Lung (tissue), 12 donors: ENCODE results near the gene ZNF211. TPM values are rescaled to one million over a fixed set of nuclear protein-coding genes. Genes with fewer than 3 reads are reported as not detected.

Experiments
- ATAC-seq: fragments of 200-7000 bp; cut with Tn5 transposase; one replicate; pipeline ENCODE4 v1.9.1; 2020; ENCODE audit warnings: moderate number of reproducible peaks; ENCODE audit not compliant: insufficient read depth, low FRiP score
- DNase-seq, 3 donors: peaks; one replicate each; pipeline ENCODE4 v3.0.0-alpha.2; 2013 to 2017
- H3K27ac ChIP-seq, 2 donors: one replicate each; pipeline ENCODE4 v1.5.1; 2013; ENCODE audit warnings: mild to moderate bottlenecking in 2 of 2, moderate library complexity in 2 of 2, control low read depth in 1 of 2, inconsistent platforms in 1 of 2, low read depth in 1 of 2, low read length in 1 of 2
- H3K27me3 ChIP-seq, 3 donors: one replicate each; pipeline ENCODE4 v1.5.1; 2013; ENCODE audit warnings: low read length in 2 of 3; ENCODE audit not compliant: control insufficient read depth in 3 of 3, insufficient read depth in 3 of 3
- H3K36me3 ChIP-seq, 4 donors: one replicate each; pipeline ENCODE4 v1.5.1; 2013; ENCODE audit warnings: low read length in 4 of 4, mild to moderate bottlenecking in 1 of 4, moderate library complexity in 1 of 4; ENCODE audit not compliant: control insufficient read depth in 4 of 4, insufficient read depth in 4 of 4
- H3K4me1 ChIP-seq, 5 donors: one replicate each; pipeline ENCODE4 v1.5.1; 2013; ENCODE audit warnings: low read length in 5 of 5, mild to moderate bottlenecking in 2 of 5, moderate library complexity in 1 of 5; ENCODE audit not compliant: control insufficient read depth in 5 of 5, insufficient read depth in 5 of 5
- H3K4me3 ChIP-seq: one replicate; pipeline ENCODE4 v1.5.1; 2013; ENCODE audit warnings: mild to moderate bottlenecking, control low read depth, moderate library complexity
- H3K9ac ChIP-seq, 2 donors: one replicate each; pipeline ENCODE4 v1.5.1; 2013; ENCODE audit warnings: low read length in 2 of 2, control low read depth in 1 of 2; ENCODE audit not compliant: insufficient read depth in 1 of 2
- H3K9me3 ChIP-seq, 4 donors: one replicate each; pipeline ENCODE4 v1.5.1; 2013; ENCODE audit warnings: low read length in 3 of 4, mild to moderate bottlenecking in 1 of 4, moderate library complexity in 1 of 4; ENCODE audit not compliant: control insufficient read depth in 4 of 4, insufficient read depth in 3 of 4
- CTCF ChIP-seq: IDR thresholded peaks from 2 replicates; pipeline ENCODE4 v1.5.1; 2012; ENCODE audit warnings: mild to moderate bottlenecking; ENCODE audit errors: control extremely low read depth, extremely low read depth
- WGBS, 2 donors: extraction: QIAGEN DNeasy Blood & Tissue Kit; methylation state at CpG; one replicate each; pipeline ENCODE4 v1.1.7; 2013; 5-methylcytosine and 5-hydroxymethylcytosine counted together
- polyA plus RNA-seq, 2 donors: library from polyadenylated mRNA; stranded (reverse); fragments of 200-250 nt; gene quantifications; one replicate each; pipeline ENCODE4 v1.2.1, GENCODE V29; 2013
- total RNA-seq, 2 donors: library from RNA; depleted of rRNA in 1 of 2; stranded (reverse); fragments of >200 nt in 1 of 2; gene quantifications; one replicate each; pipeline ENCODE4 v1.2.1, GENCODE V29; 2014 to 2021
- donor health status: control.
- donor health status: control.
- donor health status: Bipolar disorder and iron deficiency.
- donor health status: healthy.
- donor health status: DM: yes; HTN: yes; CAD: no.

The ZNF211 gene
- total and polyA plus RNA-seq, 4 donors = 6.5 to 36.9 (median 8.9) TPM

- Histone ChIP-seq H3K4me1 (no peaks in the 10 kb centered on the region), H3K9me3 (peaks cover 4 to 45% (median 40%) of the 10 kb centered on the region in 4 donors), H3K27ac (no peak overlapping the region), H3K9ac (no peak overlapping the region), H3K4me3 (no peak overlapping the region), H3K36me3 (peaks cover 32 to 65% (median 52%) of the 10 kb centered on the region in 4 donors), H3K27me3 (no peaks in the 10 kb centered on the region)
- ATAC-seq (no peak), DNase-seq (no peak)
- WGBS, 2 donors = 97 to 99% methylated on average over 4 of the region's 4 CpGs
- no peak for TF ChIP-seq CTCF
These were observed 8.8 kb downstream of the ZNF211 start for GRCh38 chr19:57641715-57642234.

GRCh38 chr19:57642396-57643046 lies 9.6 kb downstream of the ZNF211 start:
- no peak for DNase-seq
- 95 to 98% methylated on average over 4 of the region's 4 CpGs for WGBS, 2 donors
- TF ChIP-seq CTCF = no peak
- Histone ChIP-seq H3K9me3 (peaks cover 4 to 46% (median 34%) of the 10 kb centered on the region in 4 donors), H3K27ac (no peak overlapping the region), H3K4me1 (no peaks in the 10 kb centered on the region), H3K36me3 (peaks cover 30 to 57% (median 47%) of the 10 kb centered on the region in 4 donors), H3K4me3 (no peak overlapping the region), H3K9ac (no peak overlapping the region), H3K27me3 (no peaks in the 10 kb centered on the region)
- ATAC-seq = no peak

DNA sequence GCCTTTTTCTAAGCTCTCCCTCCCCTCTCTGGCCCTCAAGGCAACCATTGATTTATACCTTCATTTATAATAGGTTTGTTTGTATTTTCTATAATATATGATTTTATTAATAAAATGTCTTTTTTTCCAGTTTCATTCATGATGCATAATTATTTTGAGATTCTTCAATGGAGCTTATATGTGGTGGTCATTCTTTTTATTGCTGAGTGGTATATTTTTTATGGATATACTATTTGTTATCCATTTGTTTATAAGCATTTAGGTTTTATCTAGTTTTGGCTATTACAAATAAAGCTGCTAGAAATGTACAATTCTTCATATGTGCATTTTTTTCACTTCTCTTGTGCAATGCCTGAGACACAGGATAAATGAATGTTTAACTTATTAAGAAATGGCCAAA lies 10.8 kb downstream of the ZNF211 start:
- Histone ChIP-seq H3K27me3 (no peaks in the 10 kb centered on the region), H3K36me3 (peaks cover 30 to 45% (median 40%) of the 10 kb centered on the region in 4 donors), H3K4me1 (no peaks in the 10 kb centered on the region), H3K9ac (no peak overlapping the region), H3K27ac (no peak overlapping the region), H3K9me3 (peaks cover 4 to 50% (median 30%) of the 10 kb centered on the region in 4 donors), H3K4me3 (no peak overlapping the region)
- no peak for ATAC-seq
- no peak for TF ChIP-seq CTCF
- DNase-seq = no peak
